GM21528 (cell line): ENCODE results near the gene CD44.
"Not testable (repeated sequence)": the region's sequence is repeated elsewhere in the genome, so short reads cannot be mapped to it uniquely, and the experiment has no call there.

Experiments used
- ATAC-seq: cut with Tn5 transposase; IDR thresholded peaks from one replicate; pipeline ENCODE4 v1.9.1; 2021; ENCODE audit warnings: mild to moderate bottlenecking, moderate library complexity; ENCODE audit not compliant: unreplicated experiment, low FRiP score

CD44 gene

DNA sequence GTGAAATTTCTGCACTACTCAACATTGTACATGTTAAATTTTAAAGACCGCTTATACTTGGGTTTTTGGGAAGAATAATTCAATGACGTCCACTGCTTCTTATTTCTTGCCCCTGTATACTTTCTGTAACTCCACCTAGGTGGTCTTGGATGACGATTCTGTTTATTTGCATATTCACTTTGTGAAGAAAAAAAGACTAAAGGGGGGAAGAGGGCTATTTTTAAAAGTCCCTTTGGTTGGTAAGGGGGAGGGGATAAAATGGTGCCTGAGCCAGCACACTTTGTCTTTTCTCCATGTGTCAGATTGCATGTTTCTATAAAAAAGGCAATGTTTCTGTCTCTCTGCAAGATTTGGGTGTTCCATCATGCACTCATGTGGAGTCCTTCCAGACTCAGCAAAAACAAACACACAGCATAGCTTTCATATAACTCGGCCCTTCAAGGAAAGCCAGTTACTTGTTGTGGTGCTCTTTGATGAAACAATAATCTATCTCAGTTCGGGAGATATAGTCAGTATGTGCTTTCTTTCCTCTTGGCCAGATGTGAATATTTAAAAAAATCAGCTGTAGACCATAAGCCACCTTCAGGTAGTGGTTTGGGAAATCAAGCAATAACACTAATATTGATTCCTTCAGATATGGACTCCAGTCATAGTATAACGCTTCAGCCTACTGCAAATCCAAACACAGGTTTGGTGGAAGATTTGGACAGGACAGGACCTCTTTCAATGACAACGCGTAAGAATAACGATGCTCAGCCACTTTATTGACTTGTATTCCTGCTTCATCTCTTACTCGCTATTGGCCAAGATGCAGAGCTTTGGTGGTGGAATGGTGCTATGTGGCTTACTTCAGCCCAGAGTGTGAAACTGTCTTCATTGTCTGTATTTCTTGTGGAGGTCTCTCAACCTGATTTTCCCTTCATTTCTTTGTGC is 68.8 kb downstream of the CD44 start:
- ATAC-seq = no peak

DNA sequence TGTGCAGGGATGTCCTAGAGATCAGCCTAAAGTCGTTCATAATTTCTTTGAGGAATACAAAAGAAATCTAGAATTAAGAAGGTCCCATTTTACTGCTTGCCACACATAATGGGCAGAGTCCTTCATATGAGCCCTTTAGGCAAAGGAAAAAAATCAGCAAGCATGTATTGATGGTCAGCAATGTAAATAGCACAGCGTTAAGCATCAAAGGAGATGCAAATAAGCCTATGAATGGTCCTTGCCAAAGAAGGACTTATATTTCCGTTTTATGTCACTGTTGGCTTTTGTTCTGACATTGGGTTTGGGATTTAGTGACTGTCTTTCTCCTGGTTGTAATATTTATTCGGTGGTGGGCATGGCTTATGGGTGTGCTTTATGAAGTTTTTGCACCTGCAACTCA is 69.8 kb downstream of the CD44 start:
- no peak for ATAC-seq

DNA sequence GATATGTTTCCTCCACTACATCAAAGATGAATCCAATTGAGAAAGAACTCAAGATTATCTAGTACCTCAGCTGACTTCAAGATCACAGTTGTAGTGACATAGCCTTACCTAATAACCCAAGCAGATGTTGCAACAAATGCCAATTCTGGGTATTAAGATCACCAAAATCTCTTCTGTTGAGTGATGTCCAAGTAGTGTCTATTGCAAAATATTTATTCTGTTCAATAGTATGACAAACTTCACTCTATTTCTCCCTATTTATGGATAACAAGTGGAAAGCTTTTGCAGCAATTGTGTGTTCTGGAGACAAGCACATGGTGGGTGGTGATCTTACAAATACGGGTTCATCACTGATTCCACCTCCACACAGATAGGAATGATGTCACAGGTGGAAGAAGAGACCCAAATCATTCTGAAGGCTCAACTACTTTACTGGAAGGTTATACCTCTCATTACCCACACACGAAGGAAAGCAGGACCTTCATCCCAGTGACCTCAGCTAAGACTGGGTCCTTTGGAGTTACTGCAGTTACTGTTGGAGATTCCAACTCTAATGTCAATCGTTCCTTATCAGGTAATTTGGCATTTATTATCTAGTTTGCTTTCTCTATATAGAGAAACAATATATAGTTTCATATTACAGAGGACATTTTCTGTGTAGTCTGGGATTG is 72.0 kb downstream of the CD44 start:
- ATAC-seq = no peak

DNA sequence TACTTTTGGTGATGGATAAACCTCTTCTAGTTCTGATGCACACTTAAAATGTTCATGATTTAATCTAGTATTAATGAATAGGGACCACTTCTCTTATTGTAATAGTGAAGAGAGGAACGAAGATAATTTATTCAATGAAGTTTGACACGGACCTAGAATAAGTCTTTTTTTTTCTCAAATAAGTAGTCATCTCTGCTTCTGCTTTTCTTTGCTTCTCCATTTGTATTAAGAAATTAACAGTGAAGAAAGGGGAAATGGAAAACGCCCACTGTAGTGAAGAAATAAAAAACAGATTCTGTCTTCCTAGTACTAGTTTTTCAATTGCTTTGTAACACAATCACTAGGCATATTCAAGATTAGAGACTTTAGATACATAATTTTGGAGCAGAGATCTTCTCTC is 73.0 kb downstream of the CD44 start:
- no peak for ATAC-seq

DNA sequence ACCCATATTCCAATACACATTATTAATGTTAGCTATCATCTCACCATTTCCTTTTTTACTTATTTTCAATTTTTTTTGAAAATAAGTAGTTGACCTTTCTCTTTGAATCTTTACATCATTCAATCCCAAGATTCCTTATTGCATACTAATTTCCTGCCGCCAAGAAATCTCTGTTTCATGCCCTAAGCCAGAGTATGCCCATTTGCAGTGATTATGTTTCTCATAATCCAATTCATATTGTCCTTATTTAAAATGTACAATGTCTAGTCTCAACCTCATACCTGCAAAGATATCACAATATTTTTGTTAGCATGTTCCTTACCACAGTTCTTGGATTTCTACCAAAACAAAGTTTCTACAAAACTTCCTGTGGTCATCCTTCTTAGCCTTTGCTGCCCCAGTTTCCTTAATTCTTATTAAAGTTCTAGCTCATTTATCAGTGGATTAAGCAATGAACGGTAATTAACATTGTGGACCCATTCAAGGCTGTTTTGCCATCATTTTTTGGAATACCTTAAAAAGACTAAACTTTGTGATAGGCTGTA is 75.3 kb downstream of the CD44 start:
- ATAC-seq = no peak

DNA sequence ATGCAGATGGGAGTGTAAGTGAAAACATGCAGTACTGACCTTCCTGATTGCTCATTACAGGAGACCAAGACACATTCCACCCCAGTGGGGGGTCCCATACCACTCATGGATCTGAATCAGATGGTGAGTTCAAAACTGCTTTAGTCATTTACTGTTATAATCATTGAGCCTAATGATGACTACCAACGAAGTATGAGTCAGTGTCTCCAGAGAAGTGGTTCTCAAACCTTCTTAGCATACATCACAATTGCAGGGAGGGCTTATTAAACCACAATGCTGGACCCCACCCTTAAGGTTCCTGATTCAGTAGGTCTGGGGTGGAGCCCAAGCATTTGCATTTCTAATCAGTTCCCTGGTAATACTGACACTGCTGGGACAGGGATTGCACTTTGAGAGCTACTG is 75.8 kb downstream of the CD44 start:
- no peak for ATAC-seq

DNA sequence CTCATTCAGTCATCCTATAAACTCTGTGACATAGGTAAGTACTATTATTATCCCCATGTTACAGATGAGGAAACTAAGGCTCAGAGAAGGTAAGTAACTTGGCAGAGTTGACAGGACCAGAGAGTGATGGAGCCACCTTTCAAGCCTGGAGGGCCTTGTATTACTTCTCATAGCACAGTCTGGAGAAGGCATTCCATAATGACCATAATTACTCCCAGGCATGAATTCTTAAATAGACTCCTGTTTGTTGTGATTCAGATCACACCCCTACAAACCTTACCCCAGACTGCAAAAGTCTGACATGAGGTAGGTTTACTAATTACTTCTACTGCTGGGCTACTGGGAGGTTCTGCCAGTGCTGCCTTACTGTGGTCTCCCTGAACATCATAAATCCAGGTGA is 77.0 kb downstream of the CD44 start:
- ATAC-seq = no peak

DNA sequence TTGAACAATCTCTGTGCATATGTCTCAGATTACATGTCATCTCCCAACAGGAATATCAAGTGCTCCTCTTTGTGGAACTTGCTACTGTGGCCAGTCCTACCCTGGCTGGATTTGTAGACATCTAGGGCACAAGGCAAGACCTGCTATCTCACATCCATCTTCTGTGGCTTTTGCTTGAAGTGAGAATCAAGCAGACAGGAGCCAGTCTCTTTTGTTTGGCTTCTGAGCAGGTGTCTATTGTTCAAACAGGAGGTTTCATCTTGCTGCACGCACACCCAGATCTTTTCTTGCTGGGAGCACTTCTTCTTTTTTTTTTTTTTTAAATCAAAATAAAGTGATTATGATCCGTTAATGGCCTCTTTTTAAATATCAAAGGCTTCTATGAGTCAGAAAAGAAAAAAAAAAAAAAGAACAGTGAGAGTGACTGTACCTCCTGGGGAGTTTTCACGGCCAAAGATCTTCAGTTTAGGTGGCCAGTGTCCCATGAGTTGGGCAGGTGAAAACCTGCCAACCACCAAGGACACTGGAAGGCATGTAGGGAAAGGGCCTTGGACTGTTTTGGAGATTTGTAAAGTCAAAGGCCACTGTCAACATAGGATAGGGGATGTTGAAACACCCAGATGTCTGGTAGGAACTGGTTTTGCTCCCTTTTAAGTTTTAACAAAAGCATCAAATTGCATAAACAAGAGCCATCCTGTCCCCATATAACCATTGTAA is 78.1 kb downstream of the CD44 start:
- no peak for ATAC-seq

DNA sequence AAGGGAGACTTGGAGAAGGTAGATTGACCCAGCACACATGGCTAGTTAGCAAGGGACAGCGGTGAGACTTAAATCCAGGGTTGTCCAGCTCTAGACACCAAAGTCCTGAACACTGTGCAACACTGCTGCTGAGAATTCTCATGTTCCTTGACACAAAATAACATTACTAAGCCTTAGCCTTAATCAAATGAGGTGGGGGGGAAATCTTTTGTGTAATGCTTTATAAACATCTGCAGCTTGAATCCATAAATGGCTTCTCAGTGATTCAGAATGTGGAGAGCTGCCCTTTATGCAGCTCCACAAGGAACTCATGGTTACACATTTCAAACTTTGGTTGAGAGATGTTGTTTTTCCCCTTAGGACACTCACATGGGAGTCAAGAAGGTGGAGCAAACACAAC is 80.0 kb downstream of the CD44 start:
- ATAC-seq = no peak

DNA sequence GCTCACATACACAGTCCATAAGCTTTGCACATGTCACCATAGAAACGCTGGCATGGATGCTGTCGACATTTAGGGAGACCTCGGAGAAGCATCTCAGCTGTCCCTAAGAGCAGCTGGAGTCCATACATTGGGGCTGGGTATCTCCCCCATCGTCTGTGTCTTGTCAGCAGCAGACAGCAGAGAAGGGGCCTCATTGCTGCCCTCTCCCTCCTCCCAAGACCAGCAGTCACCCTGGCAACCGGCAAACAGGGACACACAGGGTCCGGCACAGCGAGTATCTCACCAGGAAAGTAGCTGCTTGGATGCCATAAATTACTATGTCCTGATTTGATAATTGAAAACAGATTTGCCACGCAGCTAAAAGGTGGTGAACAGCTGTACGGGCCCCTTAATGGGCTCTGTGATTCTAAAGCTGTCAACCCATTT is 84.4 kb downstream of the CD44 start:
- no peak for ATAC-seq

DNA sequence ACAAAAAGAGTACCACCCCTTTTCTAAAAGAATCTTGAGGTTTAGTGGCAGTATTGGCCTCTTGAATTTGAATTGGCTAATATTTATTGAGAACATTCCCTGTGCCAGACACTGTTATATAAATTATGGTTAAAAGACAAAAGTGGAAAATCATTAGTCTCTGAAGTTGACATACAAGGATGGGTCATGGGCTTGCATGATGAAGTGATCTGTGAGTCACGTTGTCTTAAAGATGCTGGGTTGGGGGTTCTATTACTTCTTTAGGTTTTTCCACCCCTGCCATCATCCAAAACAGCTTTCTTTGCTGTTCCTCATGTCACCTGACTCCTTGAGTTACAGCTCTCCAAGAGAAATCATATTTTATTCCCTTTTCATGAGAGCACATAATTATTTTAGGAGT is 85.0 kb downstream of the CD44 start:
- no peak for ATAC-seq

DNA sequence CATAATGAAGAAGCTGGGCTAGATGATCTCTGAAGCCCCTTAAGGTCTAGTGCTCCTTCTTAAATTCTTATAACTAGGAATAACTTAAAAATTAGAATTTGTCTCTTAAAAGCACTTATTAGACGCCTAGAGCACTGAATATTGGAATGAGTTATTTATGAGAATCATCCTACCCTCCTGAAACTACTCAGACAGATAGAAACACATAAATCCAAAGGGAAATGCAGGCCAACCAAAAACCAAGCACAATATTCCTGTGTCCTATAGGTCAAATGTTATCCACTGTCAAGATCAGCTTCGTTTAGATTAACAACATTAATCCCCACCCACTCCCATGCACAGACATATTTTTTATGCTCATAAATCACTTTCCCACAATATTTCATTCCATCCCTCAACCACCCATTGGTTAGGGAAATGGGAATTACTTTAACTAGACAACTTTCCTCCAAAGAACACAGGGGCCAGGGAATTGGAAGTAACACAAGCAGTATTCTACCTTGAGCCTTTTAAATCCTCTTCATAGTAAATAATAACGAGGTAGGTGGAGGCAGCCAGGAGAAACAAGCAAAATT is 87.1 kb downstream of the CD44 start:
- ATAC-seq = no peak

DNA sequence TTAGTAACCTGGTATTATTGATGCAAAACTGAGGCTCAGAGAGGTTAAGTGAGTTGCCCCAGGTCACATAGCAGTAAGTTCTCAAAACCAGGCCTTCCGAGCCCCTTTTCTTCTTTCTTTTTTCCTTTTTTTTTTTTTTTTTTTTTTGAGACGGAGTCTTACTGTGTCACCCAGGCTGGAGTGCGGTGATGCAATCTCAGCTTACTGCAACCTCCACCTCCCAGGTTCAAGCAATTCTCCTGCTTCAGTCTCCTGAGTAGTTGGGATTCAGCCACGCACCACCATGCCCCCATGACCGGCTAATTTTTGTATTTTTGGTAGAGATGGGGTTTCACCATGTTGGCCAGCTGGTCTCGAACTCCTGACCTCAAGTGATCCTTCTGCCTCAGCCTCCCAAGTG is 87.8 kb downstream of the CD44 start:
- not testable (repeated sequence) for ATAC-seq

DNA sequence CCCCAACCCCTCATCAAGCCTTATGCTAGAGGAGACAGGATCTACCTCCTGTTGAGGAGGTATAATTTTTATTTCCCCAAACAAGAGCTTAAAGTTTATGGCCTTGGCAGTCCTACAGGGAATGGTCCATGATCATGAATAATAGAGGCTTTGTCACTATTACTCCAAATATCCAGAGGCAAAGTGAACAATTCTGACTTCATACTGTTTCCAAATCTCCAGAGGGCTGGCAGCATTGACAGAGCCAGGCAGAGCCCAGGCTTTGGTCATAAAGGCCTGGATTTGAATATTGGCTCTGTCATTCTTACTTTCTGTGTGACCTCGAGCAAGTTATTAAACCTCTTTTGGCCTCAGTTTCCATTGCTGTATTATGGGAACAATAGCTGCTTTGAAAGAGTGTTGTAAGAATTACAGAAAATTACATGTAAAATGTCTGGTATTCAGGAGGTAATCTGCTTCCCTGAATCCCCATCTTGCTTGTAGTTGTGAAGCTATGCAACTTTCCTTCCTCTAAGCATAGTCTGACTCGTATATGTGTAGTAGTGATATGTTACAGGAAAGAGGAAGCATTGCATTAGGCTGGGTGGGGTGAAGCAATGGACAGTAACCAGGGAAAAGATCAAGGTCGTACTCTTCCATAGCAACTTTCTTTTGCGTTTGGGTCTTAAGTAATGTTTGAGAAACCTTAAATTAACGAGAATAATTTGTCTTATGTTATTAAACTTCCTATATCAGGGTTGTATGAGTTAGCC is 88.8 kb downstream of the CD44 start:
- ATAC-seq = no peak

DNA sequence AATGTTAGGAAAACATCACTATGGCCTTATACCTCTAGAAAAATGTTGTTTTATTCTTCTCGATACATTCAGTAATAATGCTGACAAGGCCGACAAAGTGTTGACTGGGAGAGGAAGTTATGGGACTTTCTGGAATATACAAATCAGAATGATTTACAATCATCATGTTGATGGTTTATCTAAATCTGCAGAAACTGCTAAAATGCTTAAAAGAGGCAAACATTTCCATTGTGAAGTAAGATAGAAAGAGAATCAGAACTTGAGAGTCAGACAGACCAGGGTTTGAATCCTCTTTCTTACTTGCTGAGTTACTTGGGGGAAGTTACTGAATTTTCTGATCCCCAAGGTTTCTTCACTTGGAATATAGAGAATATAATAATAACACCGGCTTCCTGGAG is 89.4 kb downstream of the CD44 start:
- no peak for ATAC-seq

DNA sequence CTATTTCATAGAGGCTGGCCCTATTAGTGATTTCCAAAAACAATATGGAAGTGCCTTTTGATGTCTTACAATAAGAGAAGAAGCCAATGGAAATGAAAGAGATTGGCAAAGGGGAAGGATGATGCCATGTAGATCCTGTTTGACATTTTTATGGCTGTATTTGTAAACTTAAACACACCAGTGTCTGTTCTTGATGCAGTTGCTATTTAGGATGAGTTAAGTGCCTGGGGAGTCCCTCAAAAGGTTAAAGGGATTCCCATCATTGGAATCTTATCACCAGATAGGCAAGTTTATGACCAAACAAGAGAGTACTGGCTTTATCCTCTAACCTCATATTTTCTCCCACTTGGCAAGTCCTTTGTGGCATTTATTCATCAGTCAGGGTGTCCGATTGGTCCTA is 91.4 kb downstream of the CD44 start:
- ATAC-seq = no peak

DNA sequence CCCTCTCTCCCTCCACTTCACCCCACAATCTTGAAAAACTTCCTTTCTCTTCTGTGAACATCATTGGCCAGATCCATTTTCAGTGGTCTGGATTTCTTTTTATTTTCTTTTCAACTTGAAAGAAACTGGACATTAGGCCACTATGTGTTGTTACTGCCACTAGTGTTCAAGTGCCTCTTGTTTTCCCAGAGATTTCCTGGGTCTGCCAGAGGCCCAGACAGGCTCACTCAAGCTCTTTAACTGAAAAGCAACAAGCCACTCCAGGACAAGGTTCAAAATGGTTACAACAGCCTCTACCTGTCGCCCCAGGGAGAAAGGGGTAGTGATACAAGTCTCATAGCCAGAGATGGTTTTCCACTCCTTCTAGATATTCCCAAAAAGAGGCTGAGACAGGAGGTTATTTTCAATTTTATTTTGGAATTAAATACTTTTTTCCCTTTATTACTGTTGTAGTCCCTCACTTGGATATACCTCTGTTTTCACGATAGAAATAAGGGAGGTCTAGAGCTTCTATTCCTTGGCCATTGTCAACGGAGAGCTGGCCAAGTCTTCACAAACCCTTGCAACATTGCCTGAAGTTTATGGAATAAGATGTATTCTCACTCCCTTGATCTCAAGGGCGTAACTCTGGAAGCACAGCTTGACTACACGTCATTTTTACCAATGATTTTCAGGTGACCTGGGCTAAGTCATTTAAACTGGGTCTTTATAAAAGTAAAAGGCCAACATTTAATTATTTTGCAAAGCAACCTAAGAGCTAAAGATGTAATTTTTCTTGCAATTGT is 92.3 kb downstream of the CD44 start:
- no peak for ATAC-seq

DNA sequence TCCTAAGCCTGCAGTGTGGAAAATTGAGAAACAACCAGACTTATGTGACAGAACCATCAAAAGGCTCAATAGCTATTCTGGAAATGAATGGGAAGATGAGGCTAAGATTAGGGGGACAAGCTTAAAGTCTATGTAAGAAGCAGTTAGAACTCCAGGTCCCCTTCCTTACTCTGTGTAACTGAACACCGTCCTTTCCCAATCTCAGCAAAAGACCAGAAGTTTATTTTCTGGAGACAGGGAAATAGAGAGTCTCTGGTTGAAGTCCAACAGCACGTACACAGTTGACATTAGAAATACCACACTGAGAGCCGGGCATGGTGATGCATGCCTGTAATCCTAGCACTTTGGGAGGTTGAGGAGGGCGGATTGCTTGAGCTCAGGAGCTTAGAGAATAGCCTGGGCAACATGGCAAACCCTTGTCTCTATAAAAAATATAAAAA is 93.9 kb downstream of the CD44 start:
- no peak for ATAC-seq

DNA sequence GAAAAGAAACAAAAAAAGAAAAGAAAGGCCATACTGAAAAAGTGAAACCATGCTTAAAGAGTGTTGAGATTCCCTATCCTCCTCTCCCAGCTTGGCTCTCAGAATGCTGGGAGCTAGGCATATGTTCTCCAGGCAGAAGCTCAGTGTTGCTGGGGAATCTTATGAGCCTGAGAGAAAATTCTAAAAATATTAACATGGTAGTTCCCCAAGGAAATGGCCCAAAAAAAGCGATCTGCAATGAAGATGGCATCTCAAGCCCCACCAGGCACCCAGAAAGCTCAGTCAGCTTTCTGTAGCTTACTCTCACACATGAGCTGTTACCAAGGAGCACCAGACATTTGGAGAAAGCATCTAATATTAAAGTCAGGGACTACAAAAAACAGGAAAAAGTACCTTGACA is 94.5 kb downstream of the CD44 start:
- ATAC-seq = no peak
